Measurements from ENCODE around the gene C16orf92.

The C16orf92 gene

DNA sequence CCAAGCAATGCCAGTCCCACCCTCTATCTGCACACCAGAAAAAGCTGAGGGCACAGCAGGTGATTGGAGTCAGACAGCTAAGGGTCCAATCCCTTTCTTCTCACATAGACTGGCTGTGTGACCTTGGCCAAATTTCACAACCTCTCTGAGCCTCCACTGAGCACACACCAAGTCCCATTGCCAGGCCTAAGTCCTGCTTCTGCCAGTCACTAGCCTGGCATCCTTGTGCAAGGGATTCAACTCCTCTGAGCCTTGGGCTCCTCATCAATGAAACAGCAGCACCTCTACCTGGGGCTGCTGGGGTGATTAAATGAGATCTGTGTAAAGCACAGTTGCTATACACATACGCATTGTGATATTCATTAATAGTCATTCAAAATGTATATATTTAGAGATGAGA lies 23.6 kb downstream of the C16orf92 start:
- no peak overlapping the region for H3K4me3 ChIP-seq (ENCODE audit: insufficient read depth, low read depth, low read length)
- H3K27ac ChIP-seq (ENCODE audit: insufficient read depth, low read depth, low read length, poor library complexity, severe bottlenecking): no peak overlapping the region
- H3K9me3 ChIP-seq (ENCODE audit: control insufficient read depth, low read length): no peaks in the 10 kb centered on the region
- no peaks in the 10 kb centered on the region for H3K27me3 ChIP-seq (ENCODE audit: control insufficient read depth, insufficient read depth, low read length, poor library complexity, severe bottlenecking)
- H3K4me1 ChIP-seq (ENCODE audit: control insufficient read depth, insufficient read depth, low read length): no peaks in the 10 kb centered on the region
- WGBS, 2 experiments: 100% methylated on average over 1 of the region's 1 CpG; no CpG with 5 or more reads in 1 of the 2 experiments
- no peaks in the 10 kb centered on the region for H3K36me3 ChIP-seq (ENCODE audit: control insufficient read depth, insufficient read depth, low read length)

DNA sequence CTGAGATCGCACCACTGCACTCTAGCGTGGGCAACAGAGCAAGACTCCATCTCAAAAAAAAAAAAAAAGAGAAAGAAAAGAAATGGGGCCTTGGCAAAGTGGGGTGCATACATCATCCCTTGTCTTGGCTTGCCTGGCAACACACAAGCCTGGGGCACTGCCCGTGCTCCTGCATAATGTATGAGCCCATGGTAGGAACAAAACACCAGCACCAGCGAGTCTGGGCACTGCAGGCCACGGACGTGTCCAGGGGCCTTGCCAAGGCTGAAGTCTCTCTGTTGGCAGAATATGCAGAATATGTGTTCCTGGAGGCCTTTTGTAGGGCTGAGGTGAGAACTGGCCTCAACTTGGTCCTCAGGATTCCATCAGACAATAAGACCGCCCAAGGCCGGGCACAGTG lies 26.9 kb downstream of the C16orf92 start:
- H3K9me3 ChIP-seq (ENCODE audit: control insufficient read depth, low read length): no peaks in the 10 kb centered on the region
- no peaks in the 10 kb centered on the region for H3K4me1 ChIP-seq (ENCODE audit: control insufficient read depth, insufficient read depth, low read length)
- no peaks in the 10 kb centered on the region for H3K27me3 ChIP-seq (ENCODE audit: control insufficient read depth, insufficient read depth, low read length, poor library complexity, severe bottlenecking)
- H3K4me3 ChIP-seq (ENCODE audit: insufficient read depth, low read depth, low read length): no peak overlapping the region
- 94 to 95% methylated on average over 8 of the region's 8 CpGs for WGBS, 2 experiments
- no peaks in the 10 kb centered on the region for H3K36me3 ChIP-seq (ENCODE audit: control insufficient read depth, insufficient read depth, low read length)
- no peak overlapping the region for H3K27ac ChIP-seq (ENCODE audit: insufficient read depth, low read depth, low read length, poor library complexity, severe bottlenecking)

DNA sequence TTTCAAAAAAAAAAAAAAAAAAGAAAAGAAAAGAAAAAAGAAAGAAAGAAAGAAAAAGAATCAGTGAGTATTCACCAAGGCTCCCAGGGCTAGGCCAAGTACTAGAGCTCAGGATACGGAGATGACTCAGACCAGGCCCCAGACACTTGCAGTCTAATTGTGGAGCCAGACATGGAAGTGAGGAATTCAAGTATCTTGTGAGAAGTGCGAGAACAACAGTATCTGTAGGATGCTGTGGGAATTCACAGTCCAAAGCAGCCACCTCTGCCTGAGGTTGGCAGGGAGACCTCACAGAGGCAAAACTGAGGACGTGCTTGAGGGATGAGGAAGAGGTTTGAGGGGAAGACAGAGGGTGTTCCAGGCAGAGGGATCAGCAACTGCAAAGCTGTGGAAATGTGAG lies 28.5 kb downstream of the C16orf92 start:
- Histone ChIP-seq H3K4me3 (ENCODE audit: insufficient read depth, low read depth, low read length) (no peak overlapping the region), H3K27ac (ENCODE audit: insufficient read depth, low read depth, low read length, poor library complexity, severe bottlenecking) (no peak overlapping the region), H3K27me3 (ENCODE audit: control insufficient read depth, insufficient read depth, low read length, poor library complexity, severe bottlenecking) (no peaks in the 10 kb centered on the region), H3K9me3 (ENCODE audit: control insufficient read depth, low read length) (no peaks in the 10 kb centered on the region), H3K4me1 (ENCODE audit: control insufficient read depth, insufficient read depth, low read length) (no peaks in the 10 kb centered on the region), H3K36me3 (ENCODE audit: control insufficient read depth, insufficient read depth, low read length) (no peaks in the 10 kb centered on the region)
- WGBS, 2 experiments: 88 to 92% methylated on average over 3 of the region's 3 CpGs

DNA sequence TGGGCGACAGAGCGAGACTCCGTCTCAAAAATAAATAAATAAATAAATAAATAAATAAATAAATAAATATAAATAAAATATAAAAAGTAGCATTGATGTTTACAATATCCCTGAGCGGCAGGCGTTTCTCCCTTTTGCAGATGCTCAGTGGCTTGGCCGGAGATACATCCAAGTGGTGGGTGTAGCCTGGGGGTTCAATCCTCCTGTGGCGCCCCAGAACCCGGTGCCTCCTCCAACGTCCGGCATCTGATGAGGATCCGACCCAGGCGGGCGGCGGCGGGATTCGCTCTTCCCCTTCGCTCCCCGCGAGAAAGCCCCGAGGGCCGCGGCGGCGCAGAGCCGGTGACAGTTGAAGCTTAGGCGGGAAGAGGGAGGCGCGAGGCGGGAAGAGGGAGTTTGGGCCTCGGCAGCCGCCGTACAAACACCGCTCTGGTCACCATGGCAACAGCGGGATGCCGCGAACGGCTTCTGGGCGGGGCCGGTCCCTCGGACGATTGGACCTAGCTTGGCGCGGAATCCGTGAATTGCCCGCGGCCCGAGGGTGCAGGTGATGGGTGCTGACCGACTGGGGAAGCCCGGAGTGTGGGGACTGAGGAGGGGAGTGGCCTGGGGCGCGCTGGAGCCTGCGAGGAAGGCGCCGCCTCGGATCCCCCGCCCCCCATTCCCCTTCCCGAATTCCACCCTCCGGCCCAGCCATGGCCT lies 29.8 kb downstream of the C16orf92 start:
- Histone ChIP-seq H3K36me3 (ENCODE audit: control insufficient read depth, insufficient read depth, low read length) (no peaks in the 10 kb centered on the region), H3K27me3 (ENCODE audit: control insufficient read depth, insufficient read depth, low read length, poor library complexity, severe bottlenecking) (no peaks in the 10 kb centered on the region), H3K4me1 (ENCODE audit: control insufficient read depth, insufficient read depth, low read length) (no peaks in the 10 kb centered on the region), H3K9me3 (ENCODE audit: control insufficient read depth, low read length) (no peaks in the 10 kb centered on the region), H3K27ac (ENCODE audit: insufficient read depth, low read depth, low read length, poor library complexity, severe bottlenecking) (no peak overlapping the region), H3K4me3 (ENCODE audit: insufficient read depth, low read depth, low read length) (peak overlapping the region; percentile 81)
- 3 to 4% methylated on average over 55 to 56 of the region's 58 CpGs for WGBS, 2 experiments

DNA sequence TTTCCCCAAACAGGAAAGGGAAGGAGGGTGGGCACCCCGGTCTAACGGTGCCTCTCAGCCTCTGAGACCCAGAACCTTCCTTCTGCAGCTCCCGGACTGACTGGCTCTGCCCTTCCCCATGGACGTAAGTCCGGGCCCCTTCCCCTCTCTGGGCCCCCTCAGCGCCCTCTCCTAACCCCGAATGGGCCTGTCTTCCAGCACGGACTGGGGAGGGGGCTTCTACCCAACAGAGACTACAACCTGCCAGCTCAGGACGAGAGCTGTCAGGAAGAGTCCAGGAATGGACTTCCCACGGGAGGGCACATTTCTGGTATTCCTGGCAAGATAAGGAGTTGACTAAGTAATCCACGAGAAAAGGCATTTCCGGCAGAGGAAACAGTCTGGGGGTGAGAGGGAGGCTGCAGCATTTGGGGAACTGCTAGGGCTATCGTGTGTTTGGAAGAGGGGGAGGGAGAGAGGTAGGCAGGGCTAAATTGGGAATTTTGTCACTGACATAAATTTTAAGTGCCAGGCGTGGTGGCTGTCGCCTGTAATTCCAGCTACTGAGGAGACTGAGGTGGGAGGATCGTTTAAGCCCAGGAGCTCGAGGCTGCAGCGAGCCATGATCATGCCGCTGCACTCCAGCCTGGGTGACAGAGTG lies 30.5 kb downstream of the C16orf92 start:
- no peaks in the 10 kb centered on the region for H3K36me3 ChIP-seq (ENCODE audit: control insufficient read depth, insufficient read depth, low read length)
- no peak overlapping the region for H3K27ac ChIP-seq (ENCODE audit: insufficient read depth, low read depth, low read length, poor library complexity, severe bottlenecking)
- WGBS, 2 experiments: 17 to 20% methylated on average over 19 of the region's 19 CpGs
- H3K4me3 ChIP-seq (ENCODE audit: insufficient read depth, low read depth, low read length): peak overlapping the region; percentile 81
- H3K4me1 ChIP-seq (ENCODE audit: control insufficient read depth, insufficient read depth, low read length): no peaks in the 10 kb centered on the region
- H3K27me3 ChIP-seq (ENCODE audit: control insufficient read depth, insufficient read depth, low read length, poor library complexity, severe bottlenecking): no peaks in the 10 kb centered on the region
- no peaks in the 10 kb centered on the region for H3K9me3 ChIP-seq (ENCODE audit: control insufficient read depth, low read length)

DNA sequence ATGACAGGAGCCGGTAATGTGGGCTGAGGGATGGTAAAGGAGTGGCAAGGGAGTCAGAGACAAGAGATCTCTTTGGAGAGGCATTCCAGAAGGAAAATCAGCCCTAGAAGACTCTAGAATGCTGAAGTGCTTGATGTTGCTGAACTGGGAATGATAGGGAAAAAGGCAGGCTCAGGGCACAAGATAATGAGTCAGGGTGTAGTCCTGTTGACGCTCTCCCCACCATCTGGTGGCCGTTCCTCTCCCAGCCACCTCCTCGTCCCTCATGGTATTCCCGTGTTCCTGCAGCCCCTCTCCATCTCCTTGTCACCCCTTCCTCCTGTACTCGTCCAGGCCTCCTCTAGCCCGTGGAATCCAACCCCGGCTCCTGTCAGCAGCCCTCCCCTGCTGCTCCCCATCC lies 31.5 kb downstream of the C16orf92 start:
- H3K9me3 ChIP-seq (ENCODE audit: control insufficient read depth, low read length): no peaks in the 10 kb centered on the region
- no peaks in the 10 kb centered on the region for H3K36me3 ChIP-seq (ENCODE audit: control insufficient read depth, insufficient read depth, low read length)
- no peaks in the 10 kb centered on the region for H3K27me3 ChIP-seq (ENCODE audit: control insufficient read depth, insufficient read depth, low read length, poor library complexity, severe bottlenecking)
- H3K4me1 ChIP-seq (ENCODE audit: control insufficient read depth, insufficient read depth, low read length): no peaks in the 10 kb centered on the region
- no peak overlapping the region for H3K4me3 ChIP-seq (ENCODE audit: insufficient read depth, low read depth, low read length)
- H3K27ac ChIP-seq (ENCODE audit: insufficient read depth, low read depth, low read length, poor library complexity, severe bottlenecking): no peak overlapping the region
- WGBS, 2 experiments: 71 to 75% methylated on average over 8 of the region's 8 CpGs

DNA sequence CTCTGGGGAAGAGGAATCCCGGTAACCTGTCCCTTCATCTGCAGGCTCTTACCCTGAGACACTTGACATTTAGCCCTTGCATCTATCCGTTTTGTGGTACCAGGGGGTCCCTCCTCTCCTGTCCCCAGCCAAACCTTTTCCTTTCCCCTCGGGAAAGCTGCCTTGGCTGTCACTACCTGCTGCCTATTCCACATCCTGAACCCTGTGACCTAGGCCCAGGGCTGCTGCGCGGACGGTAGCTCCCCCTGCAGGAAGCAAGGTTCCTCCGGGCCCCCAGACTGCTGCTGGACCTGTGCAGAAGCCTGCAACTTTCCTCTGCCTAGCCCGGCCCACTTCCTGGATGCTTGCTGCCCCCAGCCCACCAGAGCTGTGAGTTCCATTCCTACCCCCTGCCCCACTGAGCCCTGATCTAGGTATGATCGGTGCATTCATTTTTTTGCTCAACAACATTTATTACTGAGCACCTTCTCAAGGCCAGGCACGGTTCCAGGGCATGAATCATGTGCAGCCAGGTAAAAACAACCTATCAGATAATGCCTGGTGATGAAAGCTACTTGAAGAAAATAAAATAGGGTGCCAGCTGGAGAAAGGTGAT lies 32.1 kb downstream of the C16orf92 start:
- H3K4me3 ChIP-seq (ENCODE audit: insufficient read depth, low read depth, low read length): no peak overlapping the region
- WGBS, 2 experiments: 32 to 34% methylated on average over 10 of the region's 10 CpGs

DNA sequence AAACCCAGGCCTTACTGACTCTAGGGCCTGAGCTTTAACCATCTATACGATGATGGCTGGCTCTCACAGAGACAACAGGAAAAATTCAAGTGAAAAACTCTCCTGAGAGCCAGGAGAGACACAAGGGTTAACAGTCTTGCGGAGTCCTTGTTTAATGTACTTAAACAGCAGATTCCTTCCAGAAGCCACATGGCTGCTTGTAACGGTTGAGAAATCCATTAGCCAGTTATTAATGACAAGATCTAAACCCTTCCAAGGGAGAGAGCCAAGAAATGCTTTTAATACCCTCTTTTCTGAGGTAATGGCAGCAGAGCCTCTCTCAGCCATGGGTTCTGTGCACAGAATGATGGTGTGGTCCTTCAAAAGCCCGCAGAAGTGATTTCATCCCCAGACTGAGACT lies 37.3 kb downstream of the C16orf92 start:
- WGBS, 2 experiments: 78 to 88% methylated on average over 4 of the region's 4 CpGs
- Histone ChIP-seq H3K27ac (ENCODE audit: insufficient read depth, low read depth, low read length, poor library complexity, severe bottlenecking) (no peak overlapping the region), H3K36me3 (ENCODE audit: control insufficient read depth, insufficient read depth, low read length) (no peaks in the 10 kb centered on the region)

More for the DNA sequence above, 32.1 kb downstream of the C16orf92 start:
- Histone ChIP-seq H3K9me3 (ENCODE audit: control insufficient read depth, low read length) (no peaks in the 10 kb centered on the region), H3K27me3 (ENCODE audit: control insufficient read depth, insufficient read depth, low read length, poor library complexity, severe bottlenecking) (no peaks in the 10 kb centered on the region), H3K36me3 (ENCODE audit: control insufficient read depth, insufficient read depth, low read length) (no peaks in the 10 kb centered on the region), H3K27ac (ENCODE audit: insufficient read depth, low read depth, low read length, poor library complexity, severe bottlenecking) (no peak overlapping the region), H3K4me1 (ENCODE audit: control insufficient read depth, insufficient read depth, low read length) (no peaks in the 10 kb centered on the region)

DNA sequence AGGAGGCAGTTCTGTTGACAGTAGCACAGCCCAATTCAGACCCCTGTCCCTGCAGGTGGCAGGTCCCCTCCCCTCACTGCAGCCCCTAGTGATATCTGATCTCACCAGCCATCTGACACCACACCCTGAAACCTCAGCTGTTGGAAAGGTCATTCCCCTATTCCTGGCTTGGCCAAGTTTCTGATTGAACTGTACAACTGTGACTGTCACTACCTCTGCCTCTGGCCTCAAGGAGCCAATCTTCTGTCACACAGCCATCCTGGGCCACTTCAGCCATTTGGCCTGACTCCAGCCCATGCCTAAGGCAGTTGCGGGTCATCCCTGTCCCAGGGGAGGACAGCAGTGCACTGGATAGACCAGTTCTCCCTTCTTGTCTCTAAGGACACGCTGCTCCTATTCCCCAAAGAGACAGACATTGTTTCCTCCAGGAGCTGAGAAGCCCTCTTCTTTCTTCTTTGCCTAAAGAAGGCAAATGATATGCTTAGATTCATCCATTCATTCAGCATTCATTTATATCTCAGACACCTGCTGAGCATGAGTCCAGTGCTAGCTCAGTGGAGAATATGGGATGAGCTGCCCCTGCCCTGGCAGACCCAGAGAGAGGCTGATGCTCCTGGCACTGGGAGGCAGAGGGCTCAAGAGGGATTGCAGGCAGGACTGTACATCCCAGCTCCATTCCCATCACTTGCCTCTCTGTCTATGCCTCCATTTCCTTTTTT lies 38.0 kb downstream of the C16orf92 start:
- Histone ChIP-seq H3K4me3 (ENCODE audit: insufficient read depth, low read depth, low read length) (no peak overlapping the region), H3K4me1 (ENCODE audit: control insufficient read depth, insufficient read depth, low read length) (peaks cover 18% of the 10 kb centered on the region), H3K36me3 (ENCODE audit: control insufficient read depth, insufficient read depth, low read length) (no peaks in the 10 kb centered on the region), H3K9me3 (ENCODE audit: control insufficient read depth, low read length) (no peaks in the 10 kb centered on the region), H3K27me3 (ENCODE audit: control insufficient read depth, insufficient read depth, low read length, poor library complexity, severe bottlenecking) (no peaks in the 10 kb centered on the region), H3K27ac (ENCODE audit: insufficient read depth, low read depth, low read length, poor library complexity, severe bottlenecking) (no peak overlapping the region)
- 83 to 84% methylated on average over 2 of the region's 2 CpGs for WGBS, 2 experiments

More for the DNA sequence above, 37.3 kb downstream of the C16orf92 start:
- Histone ChIP-seq H3K27me3 (ENCODE audit: control insufficient read depth, insufficient read depth, low read length, poor library complexity, severe bottlenecking) (no peaks in the 10 kb centered on the region), H3K4me3 (ENCODE audit: insufficient read depth, low read depth, low read length) (no peak overlapping the region), H3K9me3 (ENCODE audit: control insufficient read depth, low read length) (no peaks in the 10 kb centered on the region), H3K4me1 (ENCODE audit: control insufficient read depth, insufficient read depth, low read length) (peaks cover 18% of the 10 kb centered on the region)
